HCT116 (cell line): ENCODE measurements around the gene PARVB.

Experiments used
- EZH2 ChIP-seq: fragments of 200-600 bp; sonication (generic); IDR thresholded peaks from 2 replicates; pipeline ENCODE4 v1.6.1; 2017; ENCODE audit warnings: antibody characterized with exemption, mixed run types
- ZBTB33 ChIP-seq: IDR thresholded peaks from 2 replicates; pipeline ENCODE4 v1.6.1; 2011; ENCODE audit warnings: mild to moderate bottlenecking, low read length, moderate library complexity; ENCODE audit not compliant: insufficient replicate concordance; ENCODE audit errors: extremely low read depth

- TF ChIP-seq ZBTB33 (no peak), EZH2 (no peak)
These were observed 123.0 kb downstream of the PARVB start for GRCh38 chr22:44147008-44147645.
